Left forelimb (tissue), 1 donor: Measurements from ENCODE around the gene LHPP.

Source experiments
- DNase-seq: peaks from one replicate; pipeline ENCODE4 v3.0.0-alpha.2; 2018; ENCODE audit warnings: low spot score

The LHPP gene

DNA sequence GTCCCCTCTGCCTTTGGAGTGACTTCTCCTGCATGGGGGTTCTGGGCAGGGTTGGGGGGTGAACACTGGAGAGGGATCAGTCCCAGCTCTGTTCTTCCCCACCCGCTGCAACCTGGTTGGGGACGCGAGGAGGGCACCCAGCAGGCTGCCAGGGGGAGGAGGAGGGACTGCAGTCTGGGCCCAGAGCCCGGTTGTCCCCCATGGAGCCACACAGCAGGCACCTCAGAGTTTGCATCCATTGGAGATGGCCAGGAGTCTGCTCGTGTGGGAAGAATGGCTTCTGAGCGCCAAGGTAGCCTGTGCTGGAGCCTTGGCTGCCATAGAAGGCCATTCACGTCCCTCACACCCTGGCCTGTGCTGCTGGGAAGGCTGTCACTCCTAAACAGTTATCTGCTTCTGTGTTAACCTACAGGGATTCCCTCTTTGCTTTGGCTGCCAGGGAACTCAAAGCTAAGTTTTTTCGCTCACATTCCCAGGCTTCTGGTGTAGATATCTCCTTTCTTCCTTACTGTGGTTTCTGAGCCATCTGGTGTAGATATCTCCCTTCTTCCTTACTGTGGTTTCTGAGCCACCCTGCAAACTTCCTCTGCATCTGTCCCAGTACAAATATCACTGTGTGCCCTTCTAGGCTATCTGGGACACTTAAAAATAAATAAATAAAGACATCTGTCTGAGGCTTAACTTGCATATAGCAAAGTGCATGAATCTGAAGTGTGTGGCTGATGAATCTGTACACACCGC lies 133.7 kb downstream of the LHPP start:
- no peak for DNase-seq

DNA sequence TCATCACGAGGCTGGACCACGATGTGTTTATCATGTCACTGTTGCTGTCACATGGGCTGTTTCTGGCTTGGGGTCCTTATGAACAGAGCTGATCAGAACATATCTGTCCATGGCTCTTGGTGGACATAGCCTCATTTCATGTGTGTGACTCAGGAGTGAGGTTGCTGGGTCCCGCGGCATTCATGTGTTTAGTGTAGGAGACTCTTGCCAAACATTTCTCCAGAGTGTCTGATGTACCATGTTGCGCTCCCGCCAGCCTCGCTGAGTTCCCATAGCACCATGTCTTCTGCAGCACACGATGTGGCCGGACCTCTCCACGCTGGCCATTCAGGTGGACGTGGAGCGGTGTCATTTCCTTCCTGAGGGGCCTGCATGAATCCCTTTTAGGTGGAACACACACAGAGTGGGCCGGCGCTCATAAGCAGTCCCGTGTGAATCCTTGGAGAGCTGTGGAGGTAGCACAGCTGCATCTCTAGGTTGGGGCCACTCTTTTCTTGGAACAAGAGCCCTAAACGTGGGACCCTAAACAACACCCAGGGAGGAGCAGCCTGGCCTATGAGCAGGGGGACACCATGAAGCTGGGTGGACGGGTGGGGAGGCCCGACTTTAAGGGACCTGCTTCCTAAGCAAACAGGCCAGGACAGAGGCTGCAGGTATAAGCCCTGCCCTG lies 134.6 kb downstream of the LHPP start:
- DNase-seq = no peak

DNA sequence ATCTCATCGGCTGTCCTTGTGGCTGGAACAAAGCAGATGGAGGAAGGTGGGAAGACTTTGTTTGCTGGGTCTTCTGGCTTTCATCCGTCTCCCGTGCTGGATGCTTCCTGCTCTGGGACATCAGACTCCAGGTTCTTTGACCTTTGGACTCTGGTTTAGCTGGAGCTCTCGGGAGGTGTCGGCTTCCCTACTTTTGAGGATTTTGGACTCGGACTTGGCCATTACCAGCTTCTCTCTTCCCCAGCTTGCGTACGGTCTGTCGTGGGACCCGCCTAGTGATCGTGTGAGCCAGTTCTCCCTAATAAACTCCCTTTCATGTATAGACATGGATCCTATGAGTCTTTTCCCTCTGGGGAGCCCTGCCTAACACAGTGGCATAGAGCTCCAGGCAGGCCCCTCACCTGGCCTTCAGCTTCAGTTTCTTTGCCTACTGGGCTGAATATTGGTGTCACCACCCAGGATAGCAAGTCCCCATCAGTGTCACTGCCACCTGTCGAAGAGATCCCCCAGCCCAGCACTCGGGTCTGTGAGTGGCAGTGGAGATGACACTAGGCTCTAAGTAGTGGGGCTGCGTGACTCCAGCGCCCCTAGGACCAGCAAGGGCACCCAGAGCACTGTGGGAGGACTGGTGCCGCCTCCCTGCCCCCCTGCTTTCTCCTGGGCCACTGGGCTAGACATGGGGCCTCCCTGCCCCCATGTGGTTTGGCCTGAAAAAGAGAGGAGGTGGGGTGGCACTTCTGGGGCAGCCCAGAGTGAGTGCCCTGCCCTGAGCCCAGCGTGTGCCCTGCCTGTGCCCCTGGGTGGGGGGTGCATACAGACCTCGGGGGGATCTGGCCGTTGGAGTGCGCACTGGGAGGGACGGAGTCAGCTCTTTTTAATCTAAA lies 135.6 kb downstream of the LHPP start:
- DNase-seq = no peak

DNA sequence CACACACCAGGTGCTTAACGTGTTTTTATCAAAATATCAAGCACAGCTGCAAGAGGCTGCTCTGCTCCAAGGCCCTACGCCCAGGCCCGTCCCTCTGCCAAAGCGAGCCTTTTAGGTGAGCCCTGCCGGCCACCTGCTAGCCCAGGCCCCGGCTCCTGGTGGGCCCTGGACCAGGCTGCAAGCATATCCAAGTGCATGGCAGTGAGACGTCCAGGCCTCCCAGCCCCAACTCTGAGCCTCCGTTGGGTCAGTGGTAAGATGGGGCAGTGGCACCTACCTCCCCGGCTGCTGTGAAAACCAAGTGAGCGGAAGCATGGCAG lies 136.2 kb downstream of the LHPP start:
- no peak for DNase-seq

DNA sequence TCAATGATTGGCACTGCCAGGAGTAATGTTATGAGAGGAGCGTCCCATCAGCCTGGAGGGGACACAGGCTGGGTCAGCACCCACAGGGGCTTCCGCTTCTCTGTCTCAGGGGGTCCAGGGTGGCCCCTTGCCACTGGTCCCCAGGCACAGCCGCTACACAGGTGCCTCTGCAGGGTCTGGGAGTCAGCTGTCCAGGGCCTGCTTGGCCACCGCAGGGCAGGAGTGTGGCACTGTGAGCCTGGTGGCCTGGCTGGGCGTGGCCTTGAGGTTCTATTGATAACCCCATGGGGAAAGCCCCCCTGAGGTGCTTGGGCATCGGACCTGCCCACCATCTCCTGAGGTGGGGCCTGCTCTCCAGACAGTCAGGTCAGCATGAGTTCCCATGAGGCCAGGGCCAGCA lies 136.6 kb downstream of the LHPP start:
- DNase-seq = no peak

DNA sequence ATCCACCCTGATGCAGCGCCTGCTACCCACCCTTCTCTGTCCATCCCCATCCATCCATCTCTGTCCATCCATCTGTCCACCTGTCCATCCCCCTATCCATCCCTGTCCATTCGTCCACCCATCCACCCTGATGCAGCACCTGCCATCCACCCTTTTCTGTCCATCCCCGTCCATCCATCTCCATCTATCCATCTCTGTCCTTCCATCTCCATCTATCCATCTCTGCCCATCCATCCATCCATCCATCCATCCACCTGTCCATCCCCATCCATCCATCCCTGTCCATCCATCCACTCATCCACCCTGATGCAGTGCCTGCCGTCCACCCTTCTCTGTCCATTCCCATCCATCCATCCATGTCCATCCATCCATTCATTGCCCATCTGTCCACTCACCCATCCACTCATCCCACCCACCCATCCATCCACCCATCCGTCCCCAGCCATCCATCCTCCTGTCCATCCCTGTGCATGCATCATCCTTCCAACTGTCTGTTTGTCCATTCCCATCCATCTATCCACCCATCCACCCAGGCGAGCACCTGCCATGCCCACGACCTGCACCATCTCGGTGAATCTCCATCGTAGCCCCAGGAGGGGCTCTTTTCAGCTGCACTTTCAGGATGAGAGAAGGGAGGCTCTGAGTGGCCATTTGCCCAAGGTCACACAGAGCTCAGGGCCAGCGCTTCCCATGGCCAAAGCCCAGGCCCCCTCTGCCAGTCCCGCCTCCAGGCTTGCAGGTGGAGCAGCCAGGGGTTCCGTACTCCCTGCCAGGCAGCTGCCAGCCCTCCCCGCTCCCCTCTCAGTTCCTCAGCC lies 137.4 kb downstream of the LHPP start:
- DNase-seq = no peak

DNA sequence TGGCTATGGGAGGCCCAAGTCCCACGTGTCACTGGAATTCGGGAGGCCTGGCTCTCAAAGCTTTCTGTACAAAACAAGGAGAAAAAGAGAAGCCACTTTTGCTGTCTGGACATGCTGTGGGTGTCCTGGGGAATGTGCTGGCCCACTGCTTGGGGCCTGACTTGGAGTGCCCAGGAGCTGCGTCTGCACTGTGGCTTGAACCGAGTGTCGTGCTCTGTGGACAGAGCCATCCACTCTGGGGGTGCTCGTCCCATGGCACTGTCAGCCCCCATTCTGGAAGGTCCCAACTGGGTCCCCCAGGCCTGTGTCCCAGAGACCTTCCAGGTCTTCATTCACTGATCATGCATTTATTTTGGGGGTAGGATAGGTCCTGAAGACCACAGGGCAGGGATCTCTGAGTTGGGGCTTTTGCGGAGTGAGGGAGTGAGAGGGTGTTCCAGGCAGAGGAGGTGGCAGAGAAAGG lies 138.0 kb downstream of the LHPP start:
- DNase-seq = no peak

DNA sequence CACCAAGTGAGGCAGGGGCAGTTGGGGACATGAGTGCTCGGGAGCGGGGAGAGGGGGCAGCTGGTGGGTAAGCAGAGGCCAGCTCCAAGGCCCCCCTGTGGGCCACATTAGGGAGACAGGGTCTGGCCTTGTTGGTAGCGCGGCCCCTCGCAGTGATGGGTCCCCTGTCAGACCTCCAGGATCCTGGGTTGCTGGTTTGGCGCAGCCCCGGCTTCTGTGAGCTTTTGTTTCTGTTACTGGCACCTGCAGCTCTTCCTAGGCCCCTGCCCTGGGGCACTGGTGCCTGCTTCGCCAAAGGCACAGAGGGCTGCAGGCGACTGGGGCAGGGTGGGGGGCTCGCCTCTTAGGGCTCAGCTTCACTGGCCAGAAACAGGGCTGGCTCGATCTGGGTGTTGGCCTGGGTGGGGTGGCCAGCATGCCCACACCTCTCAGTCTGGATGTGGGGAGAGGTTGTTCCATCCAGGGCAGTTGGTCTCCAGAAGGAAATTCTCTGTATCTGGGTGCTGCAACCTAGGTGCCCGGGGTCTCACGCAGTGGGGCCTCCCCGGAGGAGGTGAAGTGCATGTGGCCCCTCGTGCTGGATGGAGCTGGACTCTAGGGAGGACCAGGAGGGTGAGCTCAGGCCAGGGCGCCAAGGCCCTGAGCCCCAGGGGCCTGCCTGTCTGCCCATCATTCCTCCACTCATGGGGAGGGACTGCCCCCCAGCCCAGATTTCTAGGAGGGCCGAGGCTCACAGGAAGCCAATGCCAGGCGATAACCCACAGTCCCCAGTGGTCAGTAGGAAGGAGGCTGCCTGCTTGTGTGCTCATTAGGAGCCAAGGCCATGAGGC lies 138.6 kb downstream of the LHPP start:
- DNase-seq = no peak

DNA sequence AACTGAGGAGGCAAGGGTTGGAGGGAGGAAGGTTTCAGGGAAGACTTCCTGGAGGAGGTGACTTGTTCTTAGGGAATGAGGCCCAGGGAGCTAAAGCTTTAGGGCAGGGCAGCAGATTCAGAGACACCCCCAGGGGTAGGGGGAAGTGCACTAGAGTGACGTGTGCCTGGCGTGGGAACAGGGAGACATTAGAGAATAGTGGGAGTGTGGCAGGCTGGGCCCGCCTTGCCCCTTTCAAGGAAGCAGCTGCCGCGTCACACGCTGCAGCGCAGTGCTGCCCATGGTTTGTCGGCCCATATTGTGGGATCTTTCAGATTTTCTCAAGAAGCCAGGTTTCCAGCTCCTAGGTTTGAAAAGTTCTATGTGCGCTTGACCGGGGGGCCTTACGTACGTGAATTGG lies 139.4 kb downstream of the LHPP start:
- no peak for DNase-seq

DNA sequence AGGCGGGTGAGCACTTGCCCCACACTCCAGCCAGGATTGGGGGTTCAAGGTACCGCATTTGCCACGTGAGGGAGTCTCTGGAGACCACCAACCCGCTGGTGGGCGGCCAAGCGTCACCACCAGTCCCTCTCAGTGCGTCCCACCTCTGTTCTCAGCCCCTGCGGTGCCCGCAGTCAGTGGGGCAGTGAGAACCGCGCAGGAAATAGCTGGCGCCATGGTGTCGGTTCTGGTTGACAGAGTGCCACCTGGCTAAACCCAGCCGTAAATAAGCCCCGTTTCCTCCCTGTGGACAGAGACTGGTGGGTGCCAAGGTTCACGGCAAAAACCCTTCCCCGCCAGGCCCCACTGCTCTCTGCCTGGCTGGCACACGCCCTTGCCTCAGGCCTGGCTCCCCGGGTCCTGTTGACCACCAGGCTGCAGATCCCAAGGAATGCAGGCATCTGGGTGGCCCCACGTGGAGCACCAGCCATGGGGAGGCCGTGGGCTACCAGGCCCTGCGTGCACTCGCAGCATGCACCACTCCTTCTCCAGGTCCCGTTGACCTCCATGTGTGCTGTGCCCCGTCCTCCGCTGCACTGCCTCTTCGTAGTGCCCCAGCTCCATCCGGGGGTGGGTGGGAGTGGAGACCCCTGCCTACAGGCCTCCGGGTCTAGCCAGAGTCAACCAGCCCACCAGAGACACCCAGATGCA lies 140.0 kb downstream of the LHPP start:
- no peak for DNase-seq

DNA sequence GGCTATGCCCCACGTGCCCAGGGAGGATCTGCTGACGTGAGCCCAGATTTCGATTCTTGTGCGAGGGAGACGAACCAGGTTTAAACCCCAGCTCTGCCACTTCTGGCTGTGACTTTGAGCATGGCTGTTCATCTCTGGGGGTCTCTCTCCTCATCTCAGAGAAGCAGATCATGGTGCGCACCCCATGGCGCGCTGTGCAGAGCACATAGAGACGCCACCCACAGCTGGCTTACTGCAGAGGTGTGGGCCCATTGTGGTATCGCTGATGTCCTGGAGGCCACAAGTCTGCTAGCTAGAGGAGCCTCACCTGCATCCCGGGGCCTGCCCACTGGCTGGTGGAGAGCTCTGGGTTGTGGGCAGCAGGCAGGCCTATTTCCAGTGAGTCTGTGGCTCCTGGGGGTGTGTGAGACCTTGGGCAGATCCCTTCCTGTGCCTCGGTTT lies 140.5 kb downstream of the LHPP start:
- DNase-seq = no peak

DNA sequence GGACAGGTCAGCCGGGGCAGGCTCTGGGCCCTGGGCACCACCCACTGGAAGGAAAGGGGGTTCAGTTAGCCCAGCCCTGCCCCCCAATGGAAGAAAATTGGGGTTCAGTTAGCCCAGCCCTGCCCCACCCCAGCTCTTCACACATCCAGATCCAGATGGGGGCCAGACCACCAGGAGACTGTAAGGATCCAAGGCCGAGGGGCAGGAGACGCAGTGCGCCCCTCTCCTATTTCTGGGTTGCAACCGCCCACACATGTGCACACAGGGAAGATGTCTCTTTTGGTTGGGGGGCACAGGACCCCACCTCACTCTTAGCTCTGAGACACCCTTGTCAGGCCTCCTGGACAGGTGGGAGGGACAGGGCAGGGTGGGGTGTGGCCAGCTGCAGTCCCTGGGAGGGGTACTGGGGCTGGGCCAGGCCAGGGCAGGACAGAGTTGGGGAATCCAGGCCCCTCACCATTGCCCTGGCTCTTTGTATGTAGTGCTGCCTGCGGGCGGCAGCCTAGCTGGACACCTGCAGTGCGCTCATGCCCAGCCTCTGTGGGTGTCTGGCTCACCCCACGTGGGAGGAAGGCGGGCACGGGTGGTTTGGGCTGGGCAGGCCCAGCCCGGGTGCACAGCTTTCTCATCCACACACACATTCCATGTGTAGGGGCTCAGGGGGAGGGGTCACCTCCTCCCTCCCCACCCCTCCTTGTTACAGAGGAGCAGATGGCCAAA lies 141.2 kb downstream of the LHPP start:
- no peak for DNase-seq

DNA sequence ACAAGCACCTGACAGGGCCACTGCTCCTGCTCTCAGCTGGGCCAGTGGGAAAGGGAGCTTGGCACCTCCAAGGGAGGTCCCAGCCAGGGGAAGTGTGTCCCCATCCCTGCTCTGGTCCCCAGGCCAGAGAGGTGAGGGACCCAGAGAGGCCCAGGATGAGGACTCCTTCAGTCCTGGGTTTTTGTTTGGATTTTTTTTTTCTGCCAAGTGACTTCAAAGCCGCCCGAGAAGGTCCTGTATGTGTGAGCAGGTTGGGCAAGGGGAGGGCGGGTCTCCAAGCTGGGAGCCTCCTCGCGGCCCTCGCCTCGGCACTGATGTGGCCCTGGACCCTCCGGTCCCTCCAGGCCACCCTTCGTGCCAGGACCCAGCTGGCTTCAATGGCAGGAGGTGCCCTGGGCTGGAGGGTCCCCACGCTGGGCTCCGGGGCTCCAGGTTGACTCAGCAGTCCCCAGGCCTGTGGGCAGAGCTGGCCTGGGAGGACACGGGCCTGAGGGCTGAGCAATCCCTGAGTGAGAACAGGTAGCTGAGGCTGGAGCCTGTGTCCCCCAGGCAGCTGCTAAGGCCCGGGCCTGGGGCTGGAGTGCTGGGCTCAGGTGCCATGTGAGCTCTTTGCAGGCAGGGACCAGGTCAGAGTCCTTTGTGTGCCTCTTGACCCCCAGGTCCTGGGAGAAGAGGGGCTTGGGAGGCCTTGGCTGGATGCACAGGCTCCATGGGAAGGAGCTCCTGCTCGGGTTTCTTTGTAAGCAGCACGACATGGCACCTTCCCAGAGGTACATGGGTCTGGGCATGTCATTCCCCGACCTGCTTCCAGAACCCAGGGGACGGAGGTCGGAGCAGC lies 142.0 kb downstream of the LHPP start:
- no peak for DNase-seq

DNA sequence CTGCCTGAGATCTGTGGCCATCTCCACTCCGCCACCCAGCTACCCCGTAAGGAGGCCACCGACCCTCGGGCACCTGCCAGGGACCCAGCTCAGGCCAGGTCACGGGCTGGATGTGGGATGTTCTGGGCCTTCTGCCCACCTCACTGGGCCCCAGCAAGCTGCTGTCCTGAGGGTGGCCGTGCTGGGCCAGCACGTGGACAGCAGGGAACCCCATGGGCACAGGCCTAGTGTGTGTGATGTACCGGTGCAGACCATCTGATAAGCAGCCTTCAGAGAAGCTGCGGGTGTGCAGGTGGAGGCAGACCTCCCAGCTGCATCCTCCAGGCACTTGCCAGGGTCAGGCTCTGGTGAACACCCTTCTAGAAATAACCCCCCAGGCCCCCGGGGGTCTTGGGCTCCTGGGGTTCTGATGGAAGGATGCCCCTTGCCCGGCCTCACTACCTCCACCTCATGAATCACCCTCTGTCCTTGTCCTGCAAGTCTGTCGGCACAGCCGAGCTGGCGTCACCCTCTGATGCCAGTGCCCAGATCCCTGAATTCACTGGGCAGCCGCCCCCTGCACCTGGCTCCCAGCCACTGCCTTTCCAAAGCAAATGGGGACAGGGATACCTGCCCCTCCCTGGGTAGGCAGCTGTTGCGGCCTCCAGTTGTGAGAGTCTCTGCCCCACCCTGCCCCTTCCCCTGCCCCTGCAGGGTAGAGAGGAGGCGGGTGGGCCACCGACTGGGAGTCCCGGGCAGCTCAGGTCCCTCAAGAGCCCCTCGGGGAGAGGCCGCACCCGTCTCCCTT lies 142.8 kb downstream of the LHPP start:
- no peak for DNase-seq

DNA sequence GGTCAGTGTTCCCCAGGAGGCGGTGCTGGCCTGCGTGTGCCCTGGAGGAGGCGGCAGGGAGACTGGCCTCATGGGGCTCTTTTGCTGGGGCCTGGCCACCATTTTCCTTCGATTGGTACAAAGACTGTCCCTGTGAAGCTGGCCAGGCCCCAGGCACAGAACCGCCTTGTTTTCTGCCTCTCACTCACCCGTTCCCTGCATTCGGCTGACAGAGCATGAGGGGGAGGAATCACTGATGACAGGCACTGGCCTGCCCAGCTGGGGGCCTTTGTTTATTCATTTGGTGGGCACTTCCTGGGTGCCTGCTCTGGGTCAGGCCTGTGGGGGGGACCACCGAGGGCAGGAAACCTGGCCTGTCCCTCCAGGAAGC lies 143.4 kb downstream of the LHPP start:
- no peak for DNase-seq

DNA sequence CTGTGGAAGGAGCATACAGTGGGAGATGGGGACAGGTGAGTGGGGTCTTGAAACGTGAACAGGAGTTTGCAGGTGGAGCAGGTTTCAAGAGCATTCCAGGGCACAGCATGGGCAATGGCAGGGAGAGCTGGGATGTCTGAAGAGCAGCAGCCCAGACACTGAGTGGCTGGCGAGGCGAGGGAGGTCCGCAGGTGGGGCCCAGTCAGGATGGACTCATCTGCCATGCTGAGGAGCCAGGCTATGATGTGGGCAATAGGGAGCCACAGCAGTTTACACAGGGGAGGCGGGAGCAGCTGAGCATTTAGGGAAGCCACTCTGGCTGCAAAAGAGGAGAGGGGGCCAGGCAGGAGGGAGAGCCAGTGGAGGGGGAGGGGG lies 143.8 kb downstream of the LHPP start:
- DNase-seq = no peak

DNA sequence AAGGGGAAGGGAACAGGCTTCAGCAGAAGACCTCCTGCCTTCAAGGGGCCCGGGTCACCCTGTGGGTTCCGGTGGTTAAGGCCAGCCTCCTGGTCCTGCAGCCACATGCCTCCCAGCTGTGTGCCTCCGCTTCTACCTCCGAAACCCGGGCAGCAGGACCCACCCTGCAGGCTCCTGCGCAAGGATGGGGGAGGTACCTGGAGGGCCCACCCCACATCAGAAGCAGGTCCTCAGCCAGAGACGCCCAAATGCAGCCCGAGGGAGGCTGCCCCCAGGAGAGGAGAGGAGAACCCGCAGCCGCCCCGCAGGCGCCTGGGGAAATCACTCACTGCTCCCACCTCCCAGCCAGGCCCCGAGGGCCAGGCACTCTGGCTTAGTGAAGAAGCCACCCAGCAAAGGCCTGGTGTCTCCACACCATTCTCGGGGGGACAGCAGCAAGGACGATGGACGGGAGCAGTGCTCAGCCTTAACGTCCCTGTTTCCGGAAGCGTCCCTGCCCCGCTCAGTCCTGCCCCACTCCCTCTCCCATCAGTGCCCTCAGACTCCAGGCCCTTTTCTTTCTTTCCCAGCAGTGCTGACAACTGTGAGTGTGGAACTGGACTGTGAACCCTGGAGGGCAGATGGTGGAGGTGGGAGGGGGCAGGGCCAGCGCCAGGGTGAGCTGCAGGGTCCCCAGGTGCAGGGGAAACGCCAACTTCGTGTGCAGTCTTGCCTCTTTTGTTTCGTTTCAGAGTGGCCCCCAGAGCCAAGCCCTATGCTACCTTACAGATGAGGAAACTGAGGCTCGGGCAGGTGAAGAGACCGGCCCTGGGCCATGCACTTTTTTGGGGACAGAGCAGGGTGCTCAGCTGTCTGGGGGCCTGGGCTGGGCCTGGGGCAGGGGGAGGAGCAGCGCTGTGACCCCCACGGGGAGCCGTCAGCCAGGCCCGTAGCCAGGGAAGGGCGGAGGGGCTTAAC lies 144.5 kb downstream of the LHPP start:
- DNase-seq = no peak
